Left kidney (tissue), 2 donors: Measurements from ENCODE around the gene DLG2. TPM values are rescaled to one million over a fixed set of nuclear protein-coding genes. Genes with fewer than 3 reads are reported as not detected.
"Not testable (repeated sequence)": the region's sequence is repeated elsewhere in the genome, so short reads cannot be mapped to it uniquely, and the experiment has no call there.

ENCODE experiments used
- DNase-seq: peaks from one replicate; pipeline ENCODE4 v3.0.0-alpha.2; 2013
- polyA plus RNA-seq: library from polyadenylated mRNA; unstranded; fragments of 120-200 nt; gene quantifications from one replicate; pipeline ENCODE4 v1.2.1, GENCODE V29; 2013; ENCODE audit not compliant: insufficient read length

The DLG2 gene
- polyA plus RNA-seq, 1 donor: 13.4 TPM

GRCh38 chr11:85316967-85317366 lies 310.2 kb downstream of the DLG2 start:
- no peak for DNase-seq

- no peak for DNase-seq
These were observed 313.4 kb downstream of the DLG2 start for GRCh38 chr11:85313741-85314140.

- DNase-seq: no peak
These were observed 316.7 kb downstream of the DLG2 start for GRCh38 chr11:85310479-85310878.

- no peak for DNase-seq
These were observed 319.8 kb downstream of the DLG2 start for GRCh38 chr11:85307366-85307765.

- no peak for DNase-seq
These were observed 325.1 kb downstream of the DLG2 start for GRCh38 chr11:85301895-85302678.

GRCh38 chr11:85299258-85299942 lies 327.7 kb downstream of the DLG2 start:
- peak; percentile 47 for DNase-seq

GRCh38 chr11:85295694-85296271 lies 331.4 kb downstream of the DLG2 start:
- DNase-seq: no peak

GRCh38 chr11:85281550-85281949 lies 345.6 kb downstream of the DLG2 start:
- no peak for DNase-seq

- no peak for DNase-seq
These were observed 347.9 kb downstream of the DLG2 start for GRCh38 chr11:85279267-85279666.

GRCh38 chr11:85277693-85278092 lies 349.5 kb downstream of the DLG2 start:
- no peak for DNase-seq

- no peak for DNase-seq
These were observed 350.8 kb downstream of the DLG2 start for GRCh38 chr11:85276332-85276731.

GRCh38 chr11:85270315-85270714 lies 356.8 kb downstream of the DLG2 start:
- DNase-seq: not testable (repeated sequence)

GRCh38 chr11:85269109-85269508 lies 358.0 kb downstream of the DLG2 start:
- DNase-seq: no peak

- no peak for DNase-seq
These were observed 360.5 kb downstream of the DLG2 start for GRCh38 chr11:85266646-85267045.

GRCh38 chr11:85263328-85263727 lies 363.8 kb downstream of the DLG2 start:
- no peak for DNase-seq

- DNase-seq: no peak
These were observed 369.3 kb downstream of the DLG2 start for GRCh38 chr11:85257837-85258236.

- no peak for DNase-seq
These were observed 370.7 kb downstream of the DLG2 start for GRCh38 chr11:85256433-85256832.

- no peak for DNase-seq
These were observed 377.7 kb downstream of the DLG2 start for GRCh38 chr11:85249482-85249881.

GRCh38 chr11:85247797-85248196 lies 379.3 kb downstream of the DLG2 start:
- no peak for DNase-seq

- no peak for DNase-seq
These were observed 388.2 kb downstream of the DLG2 start for GRCh38 chr11:85238906-85239305.

- not testable (repeated sequence) for DNase-seq
These were observed 389.1 kb downstream of the DLG2 start for GRCh38 chr11:85238038-85238437.

GRCh38 chr11:85236211-85236610 lies 390.9 kb downstream of the DLG2 start:
- no peak for DNase-seq

- no peak for DNase-seq
These were observed 394.6 kb downstream of the DLG2 start for GRCh38 chr11:85232559-85232958.
